Stomach (tissue), 4 donors: ENCODE measurements around the gene GPR25.

Source experiments
- CTCF ChIP-seq, 7 experiments: fragments of 450-650 bp in 4 of 7; fragments of 200-600 bp in 3 of 7; sonication (generic) in 3 of 7; IDR thresholded peaks; one replicate each; pipeline ENCODE4 v1.5.1; 2016 to 2019; ENCODE audit warnings: antibody characterized with exemption in 7 of 7, control low read depth in 2 of 7, mild to moderate bottlenecking in 1 of 7
- POLR2A ChIP-seq, 4 donors: fragments of 450-650 bp; IDR thresholded peaks; one replicate each; pipeline ENCODE4 v1.6.1; 2016; ENCODE audit warnings: antibody characterized with exemption in 4 of 4, control low read depth in 2 of 4, mild to moderate bottlenecking in 1 of 4, moderate library complexity in 1 of 4

- no peak for TF ChIP-seq CTCF (IDR thresholded peaks at IDR 0.05)
- TF ChIP-seq POLR2A (IDR thresholded peaks at IDR 0.05), result no peak
Observed at GRCh38 chr1:200893411-200893901, 20.7 kb downstream of the GPR25 start.
